HFF-Myc (cell line): Measurements from ENCODE around the gene MDM2.

Experiments used
- DNase-seq: peaks from one replicate; pipeline ENCODE4 v3.0.0-alpha.2; 2011; ENCODE audit warnings: low read depth; ENCODE audit errors: extremely low read depth
- H3K4me3 ChIP-seq: replicated peaks from 2 replicates; pipeline ENCODE4 v1.5.1; 2011; ENCODE audit warnings: low read depth, mild to moderate bottlenecking, control low read depth, low read length
- CTCF ChIP-seq: IDR thresholded peaks from 2 replicates; pipeline ENCODE4 v1.5.1; 2012; ENCODE audit warnings: mild to moderate bottlenecking, low read depth, low read length, control low read depth; ENCODE audit errors: missing control alignments

Gene MDM2

DNA sequence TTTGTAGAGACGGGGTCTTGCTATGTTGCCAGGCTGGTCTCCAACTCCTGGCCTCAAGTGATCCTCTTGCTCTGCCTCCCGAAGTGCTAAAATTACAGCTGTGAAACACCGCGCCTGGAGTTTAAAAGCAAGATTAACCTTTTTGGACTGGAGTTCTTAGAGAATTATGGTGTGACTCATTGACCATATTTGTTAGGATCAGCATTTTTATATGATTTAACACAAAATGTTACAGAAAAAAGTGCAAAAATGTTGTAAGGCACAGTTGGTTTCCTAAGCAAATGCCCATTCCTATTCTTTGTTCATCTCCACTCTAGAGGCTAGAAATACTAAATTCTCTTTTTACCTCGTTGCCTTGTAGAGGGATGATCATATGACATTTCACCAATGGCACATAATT, 34.4 kb upstream of the MDM2 start:
- no peak for TF ChIP-seq CTCF
- no peak for DNase-seq
- H3K4me3 ChIP-seq, result no peak overlapping the region

- no peak for TF ChIP-seq CTCF
- no peak overlapping the region for H3K4me3 ChIP-seq
- no peak for DNase-seq
Observed at GRCh38 chr12:68775121-68775630, 32.8 kb upstream of the MDM2 start.

DNA sequence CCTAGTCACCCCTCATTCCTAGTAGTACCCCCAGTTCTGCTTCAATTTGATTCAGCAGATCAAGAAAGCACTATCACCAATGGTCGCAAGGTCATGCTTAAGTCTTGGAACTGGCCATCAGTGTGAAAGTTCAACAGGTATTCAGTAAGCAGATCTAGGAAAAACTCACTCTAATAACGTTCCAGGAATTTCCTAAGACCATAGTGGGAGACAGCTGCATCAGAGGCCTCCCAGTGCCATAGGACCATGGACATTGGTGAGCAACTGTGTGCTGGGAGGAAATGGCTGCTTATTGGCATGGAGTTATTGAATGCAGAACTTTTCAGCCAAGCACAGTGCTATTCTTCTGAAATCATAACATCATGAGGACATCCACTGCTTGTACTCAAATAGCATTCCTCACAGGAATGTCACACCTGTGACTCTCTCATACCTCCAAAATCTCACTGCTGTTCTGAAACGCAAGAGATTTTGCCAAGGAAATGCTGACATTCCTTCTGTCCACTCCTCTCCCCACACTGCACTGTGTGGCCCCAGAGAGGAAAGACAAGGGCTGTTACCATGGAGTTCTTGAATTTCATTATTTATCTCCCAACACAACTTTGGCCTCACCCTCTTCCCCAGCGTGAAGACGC, 30.9 kb upstream of the MDM2 start:
- H3K4me3 ChIP-seq, result no peak overlapping the region
- DNase-seq, result no peak
- no peak for TF ChIP-seq CTCF

DNA sequence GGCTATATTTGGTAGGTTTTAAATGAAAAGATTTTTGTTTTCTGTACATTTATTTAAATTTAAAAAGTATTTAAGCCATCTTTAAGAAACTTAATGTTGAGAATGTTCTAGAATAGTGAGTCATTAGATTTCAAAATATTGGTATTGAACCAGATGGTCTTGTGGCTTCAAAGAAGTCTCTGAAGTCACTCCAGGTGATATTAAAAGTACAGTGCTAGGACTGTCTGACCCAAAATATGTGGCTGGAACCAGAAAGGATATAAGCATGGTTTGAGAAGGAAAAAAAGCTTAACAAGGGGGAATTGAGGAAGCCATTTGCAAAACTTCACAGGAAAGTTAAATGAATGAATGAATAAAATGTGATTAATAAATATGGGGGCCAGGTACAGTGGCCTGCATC, 28.7 kb upstream of the MDM2 start:
- no peak overlapping the region for H3K4me3 ChIP-seq
- no peak for TF ChIP-seq CTCF
- DNase-seq, result no peak

DNA sequence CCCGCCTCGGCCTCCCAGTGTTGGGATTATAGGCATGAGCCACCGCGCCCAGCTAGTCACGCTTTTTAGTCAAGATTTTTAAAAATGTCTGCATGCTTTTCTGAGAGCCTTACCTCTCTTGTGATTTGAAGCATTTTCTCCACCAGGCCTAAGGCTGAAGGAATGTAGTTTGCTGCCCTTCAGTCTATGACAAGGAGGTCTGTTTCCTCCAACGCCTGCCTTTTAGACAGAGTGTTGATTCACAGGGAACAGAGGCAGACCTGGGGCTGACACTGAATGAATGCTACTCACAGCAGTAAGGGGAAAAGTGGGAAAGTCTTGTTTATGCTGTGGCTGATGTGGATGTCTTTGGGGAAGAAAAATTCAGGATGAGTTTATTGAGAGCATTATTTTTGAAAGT, 27.2 kb upstream of the MDM2 start:
- no peak overlapping the region for H3K4me3 ChIP-seq
- no peak for TF ChIP-seq CTCF
- no peak for DNase-seq

DNA sequence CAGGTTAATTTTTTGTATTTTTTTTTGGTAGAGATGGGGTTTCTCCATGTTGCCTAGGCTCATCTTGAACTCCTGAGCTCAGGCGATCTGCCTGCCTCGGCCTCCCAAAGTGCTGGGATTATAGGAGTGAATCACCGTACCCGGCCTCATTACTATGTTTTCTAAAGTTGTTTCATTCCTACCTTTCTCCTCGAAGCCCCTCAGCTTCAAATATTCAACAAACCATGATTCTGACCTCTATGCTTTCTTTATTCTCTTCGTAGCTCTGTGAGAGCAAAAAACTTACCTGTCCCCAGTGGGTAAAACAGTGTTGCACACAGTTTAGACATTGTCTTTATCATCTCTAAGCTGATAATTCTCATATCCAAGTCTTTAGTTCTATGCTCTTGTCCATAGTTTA, 26.2 kb upstream of the MDM2 start:
- DNase-seq, result no peak
- TF ChIP-seq CTCF, result no peak
- no peak overlapping the region for H3K4me3 ChIP-seq

GRCh38 chr12:68784015-68784414, 24.0 kb upstream of the MDM2 start:
- DNase-seq, result no peak
- TF ChIP-seq CTCF, result no peak
- H3K4me3 ChIP-seq, result no peak overlapping the region
